Fibroblast of lung (primary cell): ENCODE measurements around the gene LBH. TPM values are rescaled to one million over a fixed set of nuclear protein-coding genes. Genes with fewer than 3 reads are reported as not detected.

Experiments used
- DNase-seq, 2 donors: peaks; one replicate each; pipeline versions ENCODE4 v3.0.0 to v3.0.0-alpha.2; 2010; ENCODE audit warnings: low read depth in 2 of 2
- H2AFZ ChIP-seq: 2 replicates; pipeline ENCODE4 v1.5.1; 2012; ENCODE audit warnings: low read length, control low read depth, inconsistent platforms
- H3K27ac ChIP-seq: 2 replicates; pipeline ENCODE4 v1.5.1; 2011; ENCODE audit warnings: low read length, control low read depth; ENCODE audit not compliant: insufficient read depth
- H3K27me3 ChIP-seq: 2 replicates; pipeline ENCODE4 v1.5.1; 2011; ENCODE audit warnings: mild to moderate bottlenecking, low read length; ENCODE audit not compliant: control insufficient read depth, insufficient read depth
- H3K36me3 ChIP-seq: 2 replicates; pipeline ENCODE4 v1.5.1; 2011; ENCODE audit warnings: low read length; ENCODE audit not compliant: control insufficient read depth, insufficient read depth
- H3K4me1 ChIP-seq: 2 replicates; pipeline ENCODE4 v1.5.1; 2011; ENCODE audit warnings: low read length; ENCODE audit not compliant: control insufficient read depth, insufficient read depth; ENCODE audit errors: extremely low read depth
- H3K4me2 ChIP-seq: 2 replicates; pipeline ENCODE4 v1.5.1; 2011; ENCODE audit warnings: low read length, control low read depth; ENCODE audit not compliant: insufficient read depth; ENCODE audit errors: extremely low read depth
- H3K4me3 ChIP-seq, 4 experiments: fragments of 200-600 bp in 1 of 4; sonication (generic) in 1 of 4; replicated peaks in 1 of 4; 2 replicates each; pipeline ENCODE4 v1.5.1; 2011 to 2016; ENCODE audit warnings: low read length in 4 of 4, low read depth in 3 of 4, mild to moderate bottlenecking in 3 of 4, control low read depth in 2 of 4, inconsistent platforms in 1 of 4, mixed read lengths in 1 of 4; ENCODE audit not compliant: insufficient read depth in 1 of 4; ENCODE audit errors: control extremely low read depth in 1 of 4
- H3K79me2 ChIP-seq: 2 replicates; pipeline ENCODE4 v1.5.1; 2012; ENCODE audit warnings: mild to moderate bottlenecking, low read length, inconsistent platforms; ENCODE audit not compliant: control insufficient read depth, insufficient read depth
- H3K9ac ChIP-seq: 2 replicates; pipeline ENCODE4 v1.5.1; 2011; ENCODE audit warnings: mild to moderate bottlenecking, low read length, control low read depth; ENCODE audit not compliant: insufficient read depth
- H3K9me3 ChIP-seq: 2 replicates; pipeline ENCODE4 v1.5.1; 2012; ENCODE audit warnings: low read depth, low read length; ENCODE audit not compliant: control insufficient read depth, insufficient read depth
- H4K20me1 ChIP-seq: 2 replicates; pipeline ENCODE4 v1.5.1; 2011; ENCODE audit warnings: low read length; ENCODE audit not compliant: control insufficient read depth, insufficient read depth; ENCODE audit errors: extremely low read depth
- EZH2 ChIP-seq: IDR thresholded peaks from 2 replicates; pipeline ENCODE4 v1.5.1; 2012; ENCODE audit warnings: low read length, control low read depth, mild to moderate bottlenecking; ENCODE audit errors: missing control alignments
- polyA plus RNA-seq, 2 donors: library from polyadenylated mRNA; depleted of rRNA in 1 of 2; stranded (reverse) in 1 of 2; unstranded in 1 of 2; fragments of >200 nt; gene quantifications; 2 replicates each; pipeline ENCODE4 v1.2.1, GENCODE V29; 2011 to 2012; ENCODE audit warnings: missing spikeins in 1 of 2
- total RNA-seq: library from RNA; depleted of rRNA; stranded (reverse); fragments of >200 nt; gene quantifications from 2 replicates; pipeline ENCODE4 v1.2.1, GENCODE V29; 2014
- TF ChIP-seq, protein P1 (sequence below), 2 donors: IDR thresholded peaks in 1 of 2; conservative IDR thresholded peaks in 1 of 2; 1 replicate in 1 of 2; 2 replicates in 1 of 2; pipeline ENCODE4 v1.5.1; 2011 to 2012; ENCODE audit warnings: low read length in 2 of 2, control low read depth in 1 of 2, inconsistent platforms in 1 of 2, low read depth in 1 of 2, mild to moderate bottlenecking in 1 of 2

LBH gene
- total and polyA plus RNA-seq, 2 donors (not counting 1 experiment from before 2014, with no cell fraction given), result 604 to 926 TPM

DNA sequence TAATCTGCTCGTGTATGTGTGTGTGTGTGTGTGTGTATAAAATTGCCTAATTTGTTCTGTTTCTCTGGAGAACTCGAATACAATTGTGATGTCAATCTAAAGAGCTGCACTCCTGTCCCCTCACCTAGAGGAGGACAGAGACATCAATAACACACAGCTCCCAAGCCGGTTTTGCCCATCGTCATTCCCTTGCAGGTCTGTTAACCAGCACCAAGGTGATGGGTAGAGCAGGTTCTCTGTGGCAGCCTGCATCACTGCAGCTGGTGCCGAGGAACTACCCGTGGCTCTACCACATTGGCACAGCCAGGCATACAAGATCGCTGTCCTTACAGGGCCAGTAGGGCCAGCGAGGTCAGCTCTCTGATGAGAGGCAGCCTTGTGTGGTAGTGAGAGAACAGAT is 41.0 kb downstream of the LBH start:
- Histone ChIP-seq H2AFZ (no peak overlapping the region), H3K36me3 (no peaks in the 10 kb centered on the region), H4K20me1 (no peaks in the 10 kb centered on the region), H3K4me3 (no peak overlapping the region), H3K27ac (no peak overlapping the region), H3K79me2 (no peaks in the 10 kb centered on the region), H3K4me1 (peaks cover 20% of the 10 kb centered on the region), H3K27me3 (no peaks in the 10 kb centered on the region), H3K9me3 (no peaks in the 10 kb centered on the region), H3K4me2 (no peak overlapping the region), H3K9ac (no peak overlapping the region)
- DNase-seq, result no peak
- no peak for TF ChIP-seq EZH2
- TF ChIP-seq, protein P1, sequence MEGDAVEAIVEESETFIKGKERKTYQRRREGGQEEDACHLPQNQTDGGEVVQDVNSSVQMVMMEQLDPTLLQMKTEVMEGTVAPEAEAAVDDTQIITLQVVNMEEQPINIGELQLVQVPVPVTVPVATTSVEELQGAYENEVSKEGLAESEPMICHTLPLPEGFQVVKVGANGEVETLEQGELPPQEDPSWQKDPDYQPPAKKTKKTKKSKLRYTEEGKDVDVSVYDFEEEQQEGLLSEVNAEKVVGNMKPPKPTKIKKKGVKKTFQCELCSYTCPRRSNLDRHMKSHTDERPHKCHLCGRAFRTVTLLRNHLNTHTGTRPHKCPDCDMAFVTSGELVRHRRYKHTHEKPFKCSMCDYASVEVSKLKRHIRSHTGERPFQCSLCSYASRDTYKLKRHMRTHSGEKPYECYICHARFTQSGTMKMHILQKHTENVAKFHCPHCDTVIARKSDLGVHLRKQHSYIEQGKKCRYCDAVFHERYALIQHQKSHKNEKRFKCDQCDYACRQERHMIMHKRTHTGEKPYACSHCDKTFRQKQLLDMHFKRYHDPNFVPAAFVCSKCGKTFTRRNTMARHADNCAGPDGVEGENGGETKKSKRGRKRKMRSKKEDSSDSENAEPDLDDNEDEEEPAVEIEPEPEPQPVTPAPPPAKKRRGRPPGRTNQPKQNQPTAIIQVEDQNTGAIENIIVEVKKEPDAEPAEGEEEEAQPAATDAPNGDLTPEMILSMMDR (conservative IDR thresholded peaks at IDR 0.05 in 1 of 2, IDR thresholded peaks at IDR 0.05 in 1 of 2; ENCODE audit: low read depth in 1 of 2, low read length in 2 of 2), result no peak

DNA sequence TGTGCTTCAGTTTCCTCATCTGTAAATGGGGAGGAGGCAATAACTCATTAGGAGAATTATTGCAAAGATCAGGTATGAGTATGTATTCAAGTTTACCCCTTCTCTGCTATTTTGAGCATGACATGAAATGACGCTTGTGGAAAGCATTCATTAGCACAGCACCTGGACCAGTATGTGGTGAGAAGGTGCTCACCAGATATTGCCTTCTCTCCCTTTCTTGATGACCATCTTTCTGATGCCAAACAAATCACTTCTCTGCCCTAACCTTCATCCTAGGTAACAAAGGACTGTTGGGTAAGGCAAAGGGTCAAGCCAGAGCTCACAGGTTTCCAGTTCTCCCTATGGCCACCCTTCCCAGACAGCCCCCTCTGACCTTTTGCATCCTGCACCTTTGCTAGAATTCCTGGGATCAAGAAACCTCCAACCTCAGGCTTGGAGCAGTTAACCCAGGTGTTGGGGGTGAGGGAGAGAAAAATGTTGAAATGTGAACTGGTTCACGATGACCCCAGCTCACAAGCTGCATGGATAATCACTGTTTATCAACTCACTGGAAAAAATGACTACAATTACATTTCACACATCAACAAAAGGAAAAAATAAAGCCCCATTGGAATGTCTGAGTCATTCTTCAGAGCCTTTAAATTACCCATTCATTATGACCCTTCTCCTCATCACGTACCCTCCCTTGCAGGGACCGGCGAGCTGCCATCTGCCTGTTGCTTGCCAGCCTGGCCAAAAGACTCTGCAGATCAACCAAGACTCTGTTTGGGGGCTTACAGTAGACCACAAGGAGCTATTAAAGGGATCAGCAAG is 41.6 kb downstream of the LBH start:
- Histone ChIP-seq H3K4me3 (no peak overlapping the region), H3K36me3 (no peaks in the 10 kb centered on the region), H4K20me1 (no peaks in the 10 kb centered on the region), H3K27ac (peak overlapping the region; percentile 34), H3K4me1 (peaks cover 20% of the 10 kb centered on the region), H2AFZ (no peak overlapping the region), H3K27me3 (no peaks in the 10 kb centered on the region), H3K4me2 (peak overlapping the region; percentile 65), H3K79me2 (no peaks in the 10 kb centered on the region), H3K9me3 (no peaks in the 10 kb centered on the region), H3K9ac (no peak overlapping the region)
- no peak for TF ChIP-seq EZH2
- TF ChIP-seq, protein P1 (conservative IDR thresholded peaks at IDR 0.05 in 1 of 2, IDR thresholded peaks at IDR 0.05 in 1 of 2; ENCODE audit: low read depth in 1 of 2, low read length in 2 of 2), result no peak
- DNase-seq, result peak; percentile 43 to 89

DNA sequence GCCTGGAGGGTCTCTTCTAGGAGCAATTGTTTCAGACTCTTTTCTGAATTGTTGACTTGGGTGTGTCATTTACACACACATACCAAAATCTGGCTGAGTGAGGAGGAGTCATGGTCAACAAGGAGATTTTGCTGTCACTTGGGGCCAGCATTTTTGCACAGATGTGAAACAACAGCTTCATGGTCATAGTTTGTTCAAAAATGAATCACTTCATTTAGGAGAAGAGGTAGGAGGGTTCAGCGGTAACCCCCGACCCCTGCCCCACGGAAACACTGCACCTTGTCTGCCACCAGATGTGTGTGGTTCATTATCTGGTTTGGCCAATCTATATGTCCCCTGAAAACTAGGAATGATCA is 42.2 kb downstream of the LBH start:
- H4K20me1 ChIP-seq, result no peaks in the 10 kb centered on the region
- H3K36me3 ChIP-seq, result no peaks in the 10 kb centered on the region
- no peaks in the 10 kb centered on the region for H3K9me3 ChIP-seq
- DNase-seq, result no peak
- TF ChIP-seq EZH2, result no peak
- TF ChIP-seq, protein P1 (conservative IDR thresholded peaks at IDR 0.05 in 1 of 2, IDR thresholded peaks at IDR 0.05 in 1 of 2; ENCODE audit: low read depth in 1 of 2, low read length in 2 of 2), result no peak
- peak overlapping the region; percentile 34 for H3K27ac ChIP-seq
- H3K79me2 ChIP-seq, result no peaks in the 10 kb centered on the region
- no peak overlapping the region for H3K9ac ChIP-seq
- H3K4me2 ChIP-seq, result peak overlapping the region; percentile 65
- H3K4me1 ChIP-seq, result peaks cover 20% of the 10 kb centered on the region
- no peak overlapping the region for H2AFZ ChIP-seq
- no peaks in the 10 kb centered on the region for H3K27me3 ChIP-seq
- no peak overlapping the region for H3K4me3 ChIP-seq
